GM06990 (cell line): ENCODE data around the gene KLHL8.
"Not testable (repeated sequence)": the region's sequence is repeated elsewhere in the genome, so short reads cannot be mapped to it uniquely, and the experiment has no call there.

Source experiments
- DNase-seq: peaks from one replicate; pipeline ENCODE4 v3.0.0-alpha.2; 2011; ENCODE audit not compliant: insufficient read length; ENCODE audit errors: extremely low read depth
- H3K27me3 ChIP-seq: replicated peaks from 2 replicates; pipeline ENCODE4 v1.6.0; 2011; ENCODE audit warnings: low read length; ENCODE audit not compliant: control insufficient read depth, insufficient read depth
- H3K36me3 ChIP-seq: 2 replicates; pipeline ENCODE4 v1.5.1; 2011; ENCODE audit warnings: low read length; ENCODE audit not compliant: control insufficient read depth, insufficient read depth
- H3K4me3 ChIP-seq: replicated peaks from 2 replicates; pipeline ENCODE4 v1.5.1; 2011; ENCODE audit warnings: low read depth, mild to moderate bottlenecking, control low read depth, low read length
- TF ChIP-seq, protein P1 (sequence below): IDR thresholded peaks from 2 replicates; pipeline ENCODE4 v1.5.1; 2011; ENCODE audit warnings: low read length, control low read depth, mild to moderate bottlenecking, inconsistent platforms; ENCODE audit not compliant: insufficient read depth, poor library complexity, severe bottlenecking

The KLHL8 gene

DNA sequence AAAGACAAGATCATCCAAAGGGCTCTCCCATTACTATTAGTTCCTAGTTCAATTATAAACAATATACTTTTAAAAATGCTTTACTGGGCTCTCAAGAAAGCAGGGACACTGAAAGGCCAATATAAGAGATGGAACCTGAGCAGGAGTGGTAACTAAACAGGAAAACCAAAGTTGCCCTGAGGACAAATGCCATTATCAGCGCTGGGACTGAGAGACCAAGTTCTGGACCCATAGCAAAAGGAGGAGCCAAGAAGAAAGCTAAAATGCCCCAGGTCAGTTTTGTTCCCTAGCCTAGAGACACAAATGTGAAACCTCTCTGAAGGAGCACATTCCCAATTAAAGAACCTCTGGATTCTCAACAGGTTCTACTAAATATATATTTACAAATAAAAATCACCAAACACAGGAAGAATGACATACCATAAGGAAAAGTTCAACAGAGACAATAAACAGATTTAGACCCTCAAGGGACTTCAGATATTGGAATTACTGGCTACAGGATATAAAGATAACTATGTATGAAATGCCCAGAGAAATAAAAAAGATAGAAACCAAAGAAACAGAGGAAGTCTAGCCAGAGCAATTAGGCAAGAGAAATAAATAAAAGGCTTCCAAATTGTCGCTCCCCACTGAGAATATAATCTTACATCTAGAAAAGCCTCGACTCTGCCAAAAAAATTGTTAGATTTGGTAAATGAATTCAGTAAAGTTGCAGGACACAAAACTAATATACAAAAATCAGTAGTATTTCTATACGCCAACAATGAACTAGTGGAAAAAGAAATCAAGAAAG, 67.1 kb downstream of the KLHL8 start:
- TF ChIP-seq, protein P1, sequence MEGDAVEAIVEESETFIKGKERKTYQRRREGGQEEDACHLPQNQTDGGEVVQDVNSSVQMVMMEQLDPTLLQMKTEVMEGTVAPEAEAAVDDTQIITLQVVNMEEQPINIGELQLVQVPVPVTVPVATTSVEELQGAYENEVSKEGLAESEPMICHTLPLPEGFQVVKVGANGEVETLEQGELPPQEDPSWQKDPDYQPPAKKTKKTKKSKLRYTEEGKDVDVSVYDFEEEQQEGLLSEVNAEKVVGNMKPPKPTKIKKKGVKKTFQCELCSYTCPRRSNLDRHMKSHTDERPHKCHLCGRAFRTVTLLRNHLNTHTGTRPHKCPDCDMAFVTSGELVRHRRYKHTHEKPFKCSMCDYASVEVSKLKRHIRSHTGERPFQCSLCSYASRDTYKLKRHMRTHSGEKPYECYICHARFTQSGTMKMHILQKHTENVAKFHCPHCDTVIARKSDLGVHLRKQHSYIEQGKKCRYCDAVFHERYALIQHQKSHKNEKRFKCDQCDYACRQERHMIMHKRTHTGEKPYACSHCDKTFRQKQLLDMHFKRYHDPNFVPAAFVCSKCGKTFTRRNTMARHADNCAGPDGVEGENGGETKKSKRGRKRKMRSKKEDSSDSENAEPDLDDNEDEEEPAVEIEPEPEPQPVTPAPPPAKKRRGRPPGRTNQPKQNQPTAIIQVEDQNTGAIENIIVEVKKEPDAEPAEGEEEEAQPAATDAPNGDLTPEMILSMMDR, result no peak
- H3K36me3 ChIP-seq, result no peaks in the 10 kb centered on the region
- DNase-seq, result no peak
- H3K4me3 ChIP-seq, result no peak overlapping the region
- H3K27me3 ChIP-seq, result no peaks in the 10 kb centered on the region

DNA sequence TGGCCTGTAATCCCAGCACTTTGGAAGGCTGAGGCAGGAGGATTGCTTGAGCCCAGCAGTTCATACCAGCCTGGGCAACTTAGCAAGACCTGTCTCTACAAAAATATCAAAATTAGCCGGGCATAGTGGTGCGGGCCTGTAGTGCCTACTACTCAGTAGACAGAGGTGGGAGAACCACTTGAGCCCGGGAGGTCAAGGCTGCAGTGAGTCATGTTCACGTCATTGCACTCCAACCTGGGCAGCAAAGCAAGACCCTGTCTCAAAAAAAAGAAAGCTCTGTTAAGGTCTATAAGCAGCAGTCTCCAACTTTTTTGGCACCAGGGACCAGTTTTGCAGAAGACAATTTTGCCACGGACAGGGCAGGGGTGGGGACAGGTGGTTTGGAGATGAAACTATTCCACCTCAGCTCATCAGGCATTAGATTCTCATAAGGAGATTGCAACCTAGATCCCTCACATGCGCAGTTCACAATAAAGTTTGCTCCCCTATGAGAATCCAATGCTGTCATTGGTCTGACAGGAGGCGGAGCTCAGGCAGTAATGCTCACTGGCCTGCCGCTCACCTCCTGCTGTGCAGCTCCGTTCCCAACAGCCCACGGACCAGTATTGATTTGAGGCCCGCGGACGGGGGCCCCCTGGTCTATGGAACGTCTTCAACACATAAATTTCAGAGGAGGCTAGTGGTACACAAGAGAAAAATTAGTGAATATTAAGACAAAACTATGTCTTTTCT, 67.9 kb downstream of the KLHL8 start:
- TF ChIP-seq, protein P1, result no peak
- DNase-seq, result no peak
- no peaks in the 10 kb centered on the region for H3K27me3 ChIP-seq

DNA sequence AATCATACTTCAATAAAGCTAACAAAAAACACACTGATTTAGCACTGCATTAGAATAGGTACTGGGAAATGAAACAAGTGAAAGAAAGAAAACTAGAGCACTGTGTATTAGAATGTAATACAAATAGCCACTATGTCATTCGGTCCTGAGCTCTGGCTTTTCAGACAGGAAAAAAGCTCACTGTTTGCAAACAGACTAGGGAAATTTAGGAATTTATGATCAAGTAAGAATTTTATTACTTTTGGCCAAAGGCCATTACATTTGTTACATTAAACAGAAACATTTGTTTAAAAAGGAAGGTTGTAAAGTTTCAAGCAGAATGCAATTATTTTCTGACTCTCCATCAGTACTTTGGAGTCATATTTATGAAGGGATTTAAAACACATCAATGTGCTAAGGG, 68.7 kb downstream of the KLHL8 start:
- Histone ChIP-seq H3K36me3 (no peaks in the 10 kb centered on the region), H3K27me3 (no peaks in the 10 kb centered on the region), H3K4me3 (no peak overlapping the region)
- DNase-seq, result no peak
- TF ChIP-seq, protein P1, result no peak

More for the DNA sequence above, 67.9 kb downstream of the KLHL8 start:
- no peaks in the 10 kb centered on the region for H3K36me3 ChIP-seq
- no peak overlapping the region for H3K4me3 ChIP-seq

DNA sequence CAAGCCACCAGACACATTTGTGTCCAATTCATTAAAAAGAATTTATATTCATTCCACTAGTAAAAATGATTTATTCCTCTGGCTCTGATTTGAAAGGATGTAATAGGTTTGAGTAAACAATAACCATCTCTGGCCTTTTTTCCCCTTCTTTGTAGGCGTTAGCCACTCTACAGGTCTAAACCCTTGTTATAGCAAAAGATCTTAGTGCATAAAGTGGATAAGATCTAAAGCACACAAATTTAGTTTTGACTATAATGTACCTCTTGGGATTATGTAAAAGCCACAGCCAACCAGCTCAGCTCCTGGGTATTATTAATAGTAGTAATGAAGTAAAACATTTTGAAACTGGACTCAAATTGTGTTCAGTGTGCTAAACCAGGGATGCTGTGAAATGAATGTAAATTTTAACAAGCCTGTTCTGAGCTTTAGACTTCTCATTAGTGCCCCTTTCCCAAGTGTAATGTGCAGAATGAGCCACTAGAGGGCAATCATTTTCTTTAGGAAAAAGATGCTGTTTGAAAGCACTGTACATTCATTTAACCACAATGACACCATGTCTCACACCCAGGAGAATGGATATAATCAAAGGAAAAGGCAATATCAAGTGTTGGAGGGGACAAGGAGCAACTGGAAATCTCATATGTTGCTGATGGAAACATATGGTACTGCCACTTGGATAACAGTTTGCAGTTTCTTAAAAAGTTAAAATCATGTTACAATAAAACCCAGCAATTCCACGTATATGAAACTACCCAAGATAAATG, 69.7 kb downstream of the KLHL8 start:
- H3K27me3 ChIP-seq, result no peaks in the 10 kb centered on the region
- no peak overlapping the region for H3K4me3 ChIP-seq
- no peaks in the 10 kb centered on the region for H3K36me3 ChIP-seq
- TF ChIP-seq, protein P1, result peak; percentile 81
- peak; percentile 14 for DNase-seq

DNA sequence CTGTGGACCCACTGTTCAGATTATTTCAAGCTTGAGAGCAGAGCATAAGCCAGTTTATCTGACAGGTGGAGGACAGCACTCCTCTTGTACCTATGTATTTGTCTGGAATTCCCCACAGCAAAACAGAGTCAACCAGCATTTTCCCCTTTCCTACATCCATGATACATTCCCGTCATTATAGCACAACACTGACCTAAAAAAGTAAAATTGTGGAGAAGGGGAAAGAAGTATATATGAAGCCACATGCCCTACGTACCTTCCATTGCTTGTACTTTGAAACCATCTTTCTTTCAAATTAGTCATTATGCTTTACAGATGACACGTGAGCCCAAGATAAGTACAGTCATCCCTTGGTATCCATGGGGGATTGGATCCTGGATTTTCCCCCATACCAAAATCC, 73.3 kb downstream of the KLHL8 start:
- DNase-seq, result no peak
- H3K27me3 ChIP-seq, result no peaks in the 10 kb centered on the region
- TF ChIP-seq, protein P1, result no peak
- H3K36me3 ChIP-seq, result no peaks in the 10 kb centered on the region; the same call in none of the 2 replicates
- H3K4me3 ChIP-seq, result no peak overlapping the region

DNA sequence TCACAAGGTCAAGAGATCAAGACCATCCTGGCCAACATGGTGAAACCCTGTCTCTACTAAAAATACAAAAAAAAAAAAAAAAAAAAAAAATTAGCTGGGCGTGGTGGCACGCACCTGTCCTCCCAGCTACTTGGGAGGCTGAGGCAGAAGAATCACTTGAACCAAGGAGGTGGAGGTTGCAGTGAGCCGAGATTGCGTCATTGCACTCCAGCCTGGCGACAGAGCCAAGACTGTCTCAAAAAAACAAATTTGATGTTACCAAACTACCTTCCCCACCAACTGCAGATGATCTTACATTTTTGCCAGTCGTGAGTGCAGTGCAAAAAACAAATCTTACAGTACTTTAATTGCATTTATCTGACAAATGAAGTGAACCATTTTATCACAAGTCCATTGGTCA, 74.5 kb downstream of the KLHL8 start:
- H3K36me3 ChIP-seq, H3K27me3 ChIP-seq, DNase-seq, H3K4me3 ChIP-seq: not testable (repeated sequence)
